Fibroblast of lung (primary cell): Measurements from ENCODE around the gene CDC23.

Experiments
- EZH2 ChIP-seq: IDR thresholded peaks from 2 replicates; pipeline ENCODE4 v1.5.1; 2012; ENCODE audit warnings: low read length, control low read depth, mild to moderate bottlenecking; ENCODE audit errors: missing control alignments
- TF ChIP-seq, protein P1 (sequence below), 2 donors: IDR thresholded peaks in 1 of 2; conservative IDR thresholded peaks in 1 of 2; 1 replicate in 1 of 2; 2 replicates in 1 of 2; pipeline ENCODE4 v1.5.1; 2011 to 2012; ENCODE audit warnings: low read length in 2 of 2, control low read depth in 1 of 2, inconsistent platforms in 1 of 2, low read depth in 1 of 2, mild to moderate bottlenecking in 1 of 2

DNA sequence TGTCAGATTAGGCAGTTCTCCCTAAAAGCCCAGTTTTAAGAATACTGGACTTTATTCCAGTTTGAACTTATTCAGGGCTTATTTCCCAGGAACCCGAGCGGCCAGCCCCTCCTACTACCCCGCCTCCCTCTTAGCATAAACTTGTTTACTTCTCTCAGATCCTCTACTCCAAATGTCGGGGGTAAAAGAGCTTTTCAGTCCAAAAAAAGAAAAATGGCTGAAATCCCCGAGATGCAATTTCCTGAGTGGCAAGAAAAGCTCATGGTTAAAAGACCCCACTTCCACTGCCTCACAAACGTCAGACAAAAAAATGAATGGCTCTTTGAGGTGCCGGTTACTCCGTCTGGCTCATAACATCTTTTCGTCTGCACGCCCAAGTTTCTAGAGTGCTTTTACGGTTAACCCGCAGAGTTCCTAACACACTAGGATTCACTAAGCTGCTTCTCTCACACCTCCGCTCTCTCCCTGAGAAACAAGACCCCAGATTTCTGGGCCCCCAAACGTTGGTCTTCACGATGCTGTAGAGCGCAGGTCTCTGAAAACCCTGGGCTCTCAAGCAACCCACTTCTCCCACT, 35.1 kb downstream of the CDC23 start:
- no peak for TF ChIP-seq EZH2
- TF ChIP-seq, protein P1, sequence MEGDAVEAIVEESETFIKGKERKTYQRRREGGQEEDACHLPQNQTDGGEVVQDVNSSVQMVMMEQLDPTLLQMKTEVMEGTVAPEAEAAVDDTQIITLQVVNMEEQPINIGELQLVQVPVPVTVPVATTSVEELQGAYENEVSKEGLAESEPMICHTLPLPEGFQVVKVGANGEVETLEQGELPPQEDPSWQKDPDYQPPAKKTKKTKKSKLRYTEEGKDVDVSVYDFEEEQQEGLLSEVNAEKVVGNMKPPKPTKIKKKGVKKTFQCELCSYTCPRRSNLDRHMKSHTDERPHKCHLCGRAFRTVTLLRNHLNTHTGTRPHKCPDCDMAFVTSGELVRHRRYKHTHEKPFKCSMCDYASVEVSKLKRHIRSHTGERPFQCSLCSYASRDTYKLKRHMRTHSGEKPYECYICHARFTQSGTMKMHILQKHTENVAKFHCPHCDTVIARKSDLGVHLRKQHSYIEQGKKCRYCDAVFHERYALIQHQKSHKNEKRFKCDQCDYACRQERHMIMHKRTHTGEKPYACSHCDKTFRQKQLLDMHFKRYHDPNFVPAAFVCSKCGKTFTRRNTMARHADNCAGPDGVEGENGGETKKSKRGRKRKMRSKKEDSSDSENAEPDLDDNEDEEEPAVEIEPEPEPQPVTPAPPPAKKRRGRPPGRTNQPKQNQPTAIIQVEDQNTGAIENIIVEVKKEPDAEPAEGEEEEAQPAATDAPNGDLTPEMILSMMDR (conservative IDR thresholded peaks at IDR 0.05 in 1 of 2, IDR thresholded peaks at IDR 0.05 in 1 of 2; ENCODE audit: low read depth in 1 of 2, low read length in 2 of 2): no peak
